GM12865 (cell line): ENCODE results near the gene KLHL4.
"Not testable (repeated sequence)": the region's sequence is repeated elsewhere in the genome, so short reads cannot be mapped to it uniquely, and the experiment has no call there.

ENCODE experiments used
- DNase-seq: peaks from one replicate; pipeline ENCODE4 v3.0.0; 2010; ENCODE audit warnings: low read depth
- H3K4me3 ChIP-seq: 2 replicates; pipeline ENCODE4 v1.5.1; 2011; ENCODE audit warnings: mild to moderate bottlenecking, low read depth, low read length, control low read depth
- CTCF ChIP-seq: IDR thresholded peaks from 2 replicates; pipeline ENCODE4 v1.5.1; 2011; ENCODE audit warnings: low read length, control low read depth, low read depth, inconsistent platforms; ENCODE audit not compliant: insufficient read depth; ENCODE audit errors: missing control alignments

KLHL4 gene

GRCh38 chrX:87636533-87636932 lies 118.9 kb downstream of the KLHL4 start:
- no peak for TF ChIP-seq CTCF
- no peak overlapping the region for H3K4me3 ChIP-seq
- no peak for DNase-seq

GRCh38 chrX:87641439-87641838 lies 123.8 kb downstream of the KLHL4 start:
- not testable (repeated sequence) for DNase-seq

DNA sequence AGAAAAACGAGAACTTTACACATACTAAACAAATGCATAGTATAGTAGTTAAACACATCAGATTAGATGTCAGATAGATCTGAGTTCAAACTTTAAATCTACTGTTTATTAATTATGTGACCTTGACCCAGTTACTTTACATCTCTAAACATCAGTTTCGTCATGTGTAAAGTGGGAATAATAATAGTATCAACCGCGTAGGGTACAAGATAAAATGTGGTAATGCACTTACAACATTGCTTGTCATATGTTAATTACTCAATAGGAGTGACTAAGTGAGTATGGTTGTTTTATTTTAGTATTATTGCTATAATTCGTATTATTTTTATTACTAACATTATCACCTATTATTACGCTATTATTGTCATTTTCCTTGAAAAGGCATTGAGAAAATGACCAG lies 144.2 kb downstream of the KLHL4 start:
- no peak for TF ChIP-seq CTCF
- no peak overlapping the region for H3K4me3 ChIP-seq
- no peak for DNase-seq

More at GRCh38 chrX:87641439-87641838, 123.8 kb downstream of the KLHL4 start:
- not testable (repeated sequence) for H3K4me3 ChIP-seq

- H3K4me3 ChIP-seq: no peak overlapping the region
- TF ChIP-seq CTCF: no peak
- DNase-seq: no peak
Measured at GRCh38 chrX:87663421-87663820, 145.8 kb downstream of the KLHL4 start.

- H3K4me3 ChIP-seq: no peak overlapping the region
- no peak for DNase-seq
- no peak for TF ChIP-seq CTCF
Measured at GRCh38 chrX:87664381-87664780, 146.8 kb downstream of the KLHL4 start.

GRCh38 chrX:87679849-87680248 lies 162.2 kb downstream of the KLHL4 start:
- TF ChIP-seq CTCF: no peak
- no peak overlapping the region for H3K4me3 ChIP-seq
- no peak for DNase-seq

DNA sequence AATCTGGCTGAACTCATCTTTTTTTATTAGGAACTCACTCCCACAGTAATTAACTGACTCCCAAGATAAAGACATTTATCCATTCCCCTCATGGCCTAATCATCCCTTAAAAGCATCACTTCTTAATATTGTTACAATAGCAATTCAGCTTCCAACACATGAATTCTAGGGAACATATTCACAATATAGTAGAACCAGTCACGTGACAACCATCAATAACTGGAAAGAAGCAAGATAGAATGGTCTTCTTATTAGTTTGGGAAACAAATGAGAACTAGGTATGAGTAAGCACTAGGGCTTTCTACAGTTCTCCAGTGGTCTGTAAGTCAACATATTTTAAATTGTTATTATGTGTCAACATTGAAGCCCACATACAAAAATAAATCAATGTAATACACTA lies 170.1 kb downstream of the KLHL4 start:
- no peak for DNase-seq
- no peak for TF ChIP-seq CTCF
- H3K4me3 ChIP-seq: no peak overlapping the region

DNA sequence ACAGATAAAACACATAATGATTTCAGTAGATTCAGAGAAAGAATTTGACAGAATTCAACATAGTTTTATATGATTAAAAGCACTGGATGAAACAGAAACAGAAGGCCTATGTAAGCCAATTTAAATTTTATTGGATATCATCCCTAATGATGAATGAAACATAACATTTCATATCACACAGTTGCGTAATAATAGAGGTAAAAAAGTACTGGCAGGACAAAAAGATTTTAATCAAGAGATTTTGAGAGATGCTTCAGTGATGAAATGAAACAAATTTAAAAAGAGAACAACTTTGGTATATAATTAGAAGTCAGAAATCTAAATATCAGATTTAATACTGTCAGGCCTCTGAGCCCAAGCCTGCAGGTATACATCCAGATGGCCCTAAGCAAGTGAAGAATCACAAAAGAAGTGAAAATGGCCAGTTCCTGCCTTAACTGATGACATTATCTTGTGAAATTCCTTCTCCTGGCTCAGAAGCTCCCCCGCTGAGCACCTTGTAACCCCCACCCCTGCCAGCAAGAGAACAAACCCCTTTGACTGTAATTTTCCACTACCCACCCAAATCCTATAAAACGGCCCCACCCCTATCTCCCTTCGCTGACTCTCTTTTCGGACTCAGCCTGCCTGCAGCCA lies 170.6 kb downstream of the KLHL4 start:
- DNase-seq, H3K4me3 ChIP-seq: not testable (repeated sequence)

- DNase-seq, H3K4me3 ChIP-seq: not testable (repeated sequence)
Measured at GRCh38 chrX:87689218-87689617, 171.6 kb downstream of the KLHL4 start.
